GM18499 (cell line): Measurements from ENCODE around the gene SELENOM.

ENCODE experiments used
- ATAC-seq: cut with Tn5 transposase; IDR thresholded peaks from one replicate; pipeline ENCODE4 v1.9.1; 2021; ENCODE audit warnings: moderate number of reproducible peaks; ENCODE audit not compliant: insufficient read depth, unreplicated experiment

Gene SELENOM

DNA sequence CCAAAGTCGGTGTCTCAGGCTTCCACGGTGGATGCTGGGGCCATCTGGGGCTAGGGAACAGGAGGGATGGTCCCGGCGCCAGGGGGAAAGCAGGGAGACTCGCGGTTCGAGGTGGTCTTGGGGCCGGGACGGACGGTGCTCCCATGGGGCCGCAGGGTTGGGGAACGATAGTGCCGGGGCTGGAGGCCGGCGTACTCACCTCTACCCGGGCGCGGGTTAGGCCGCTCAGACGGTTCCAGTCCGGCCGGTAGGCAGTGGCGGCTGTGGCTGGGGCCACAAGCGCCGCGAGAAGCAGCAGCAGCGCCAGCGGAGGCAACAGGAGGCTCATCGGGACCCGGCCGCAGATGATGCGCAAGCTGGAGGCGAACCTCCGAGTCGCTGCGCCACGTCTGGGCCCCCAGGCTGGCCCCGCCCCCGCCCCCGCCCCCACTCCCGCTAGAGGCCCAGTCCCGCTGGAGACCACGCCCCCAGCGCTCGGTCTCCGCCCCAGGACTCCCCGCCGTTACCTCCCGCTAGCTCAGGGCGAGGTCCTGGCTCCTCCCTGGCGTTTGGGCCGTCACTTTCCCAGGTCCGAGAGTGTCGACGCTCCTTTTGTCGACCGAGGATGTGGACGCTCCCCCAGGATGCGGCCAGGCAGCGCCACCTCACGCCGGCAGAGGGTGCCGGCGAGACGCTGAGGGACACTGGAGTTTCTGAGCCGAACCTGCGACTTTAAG lies at the start of gene SELENOM:
Gene SELENOM (minus strand): TSS at position 391 of the 716 bp plus-strand sequence. CDS start 63 bp downstream, at position 328.
- no peak for ATAC-seq

GRCh38 chr22:31155422-31155821 lies 48.1 kb upstream of the SELENOM start:
- no peak for ATAC-seq

GRCh38 chr22:31154975-31155374 lies 47.6 kb upstream of the SELENOM start:
- no peak for ATAC-seq

GRCh38 chr22:31153357-31153756 lies 46.0 kb upstream of the SELENOM start:
- ATAC-seq: no peak

- no peak for ATAC-seq
Observed at GRCh38 chr22:31151872-31152271, 44.5 kb upstream of the SELENOM start.

- no peak for ATAC-seq
Observed at GRCh38 chr22:31150615-31151014, 43.2 kb upstream of the SELENOM start.

DNA sequence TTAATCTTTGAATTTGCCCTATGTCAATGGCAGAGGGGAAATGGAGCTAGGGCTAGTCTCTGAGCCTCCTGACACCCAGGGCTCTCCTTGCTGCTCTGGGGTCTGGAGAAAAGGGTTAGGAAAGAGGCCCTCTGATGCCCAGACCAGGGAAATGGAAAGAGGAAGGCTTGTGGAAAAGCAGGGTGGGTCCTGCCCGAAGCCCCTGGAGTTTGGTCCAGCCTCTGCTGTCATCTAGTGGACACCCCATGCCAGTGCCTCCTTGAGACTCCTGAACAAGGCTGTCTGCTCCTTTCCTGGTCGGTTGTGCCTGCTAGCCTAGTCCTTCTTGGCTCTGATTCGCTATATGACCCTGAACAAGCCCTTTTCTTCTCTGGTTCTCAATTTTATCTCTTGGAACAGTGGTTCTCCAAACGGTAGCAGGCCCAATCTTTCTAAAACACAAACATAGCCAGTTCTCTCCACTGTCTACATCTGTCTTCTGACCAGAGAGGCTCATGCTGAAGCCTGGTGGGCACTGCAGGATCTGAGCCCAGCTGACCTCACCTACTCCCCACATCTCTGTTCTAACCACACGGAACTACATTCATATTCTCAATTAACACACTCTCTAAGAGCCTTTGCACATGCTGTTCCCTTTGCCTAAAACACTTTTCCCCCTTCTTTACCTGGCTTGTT lies 41.7 kb upstream of the SELENOM start:
- ATAC-seq: no peak

GRCh38 chr22:31148488-31148887 lies 41.1 kb upstream of the SELENOM start:
- ATAC-seq: no peak

- ATAC-seq: no peak
Observed at GRCh38 chr22:31144223-31144622, 36.9 kb upstream of the SELENOM start.

DNA sequence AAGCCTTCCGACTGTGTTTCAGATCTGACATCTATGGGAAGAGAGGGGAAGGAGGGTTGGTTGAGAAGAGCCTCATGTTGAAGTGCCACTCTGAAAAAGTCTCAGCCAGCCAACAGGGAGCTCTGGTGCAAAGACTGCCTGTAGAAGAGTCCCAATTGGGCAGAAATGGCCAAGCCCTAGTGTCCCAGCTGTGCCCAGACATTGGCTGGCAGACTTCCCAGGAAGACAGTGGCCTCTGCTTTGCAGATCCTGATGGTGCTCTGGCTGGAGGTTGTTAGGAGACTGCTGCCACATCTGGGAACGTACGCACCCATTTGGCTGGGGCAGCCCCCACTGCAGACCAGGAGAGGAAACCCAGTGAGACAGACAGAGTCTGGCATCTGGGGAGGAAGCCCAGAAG lies 36.2 kb upstream of the SELENOM start:
- ATAC-seq: no peak

DNA sequence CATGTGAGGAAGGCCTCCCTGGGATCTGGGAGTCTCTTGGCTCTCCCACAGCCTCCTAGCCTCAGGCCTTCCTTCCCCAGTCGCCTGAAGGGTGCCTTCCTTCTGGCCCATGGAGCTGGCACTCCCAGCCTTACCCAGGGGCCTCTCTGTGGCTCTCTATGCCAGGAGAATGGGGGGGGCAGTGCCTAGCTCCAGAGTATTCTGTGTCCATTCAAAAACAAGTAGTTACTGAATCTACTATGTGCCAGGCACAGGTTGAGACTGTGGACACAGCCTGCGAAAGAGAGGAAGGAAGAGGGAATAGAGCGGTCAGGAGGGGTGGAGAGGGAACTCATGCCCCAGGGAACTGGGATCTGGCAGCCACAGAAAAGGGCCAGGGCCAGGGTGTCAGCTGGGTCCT lies 35.7 kb upstream of the SELENOM start:
- no peak for ATAC-seq

DNA sequence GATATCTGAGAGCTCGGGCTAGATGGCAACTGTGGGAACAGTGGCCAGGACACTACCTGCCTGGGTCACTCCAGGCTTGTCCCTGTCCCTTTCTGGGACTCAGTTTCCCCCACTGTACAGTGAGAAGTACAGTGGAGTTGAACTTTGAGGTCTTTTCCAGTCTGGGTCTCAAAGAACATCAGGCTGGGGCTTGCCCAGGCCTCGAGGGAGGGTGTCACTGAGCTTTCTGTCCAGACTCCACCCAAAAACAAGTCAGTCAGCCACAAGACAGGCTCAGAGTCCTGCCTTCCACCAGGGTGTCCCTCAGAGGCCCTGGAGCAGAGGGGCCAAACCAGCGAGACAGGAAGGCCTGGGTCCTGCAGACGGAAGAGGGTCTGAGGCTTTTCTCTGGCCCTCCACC lies 34.9 kb upstream of the SELENOM start:
- ATAC-seq: no peak

GRCh38 chr22:31141551-31141950 lies 34.2 kb upstream of the SELENOM start:
- ATAC-seq: no peak

DNA sequence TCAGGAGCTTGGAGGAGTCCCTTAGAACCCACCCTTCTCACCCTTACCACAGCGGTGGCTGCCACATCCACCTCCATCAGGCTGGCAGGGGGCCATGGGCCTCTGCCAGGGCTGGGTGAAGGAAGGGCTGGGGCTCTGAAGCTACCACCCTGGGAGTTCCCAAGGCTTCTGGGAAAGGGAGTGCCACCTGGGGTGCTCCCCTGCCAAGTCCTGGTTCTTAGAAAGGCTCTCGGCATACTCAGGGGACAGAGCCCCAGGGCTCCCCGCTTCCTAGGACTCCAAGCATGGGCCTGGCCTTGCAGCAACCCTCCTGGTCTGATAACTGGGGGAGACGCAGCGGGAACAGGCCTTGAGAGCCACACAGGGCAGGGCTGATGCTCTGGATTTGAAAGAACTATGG lies 33.4 kb upstream of the SELENOM start:
- ATAC-seq: no peak

- no peak for ATAC-seq
Observed at GRCh38 chr22:31139866-31140716, 32.7 kb upstream of the SELENOM start, which contains the start of gene PLA2G3. Gene PLA2G3, minus strand, starts transcription at chr22:31140508. Its CDS starts 154 bp downstream, at chr22:31140354.

DNA sequence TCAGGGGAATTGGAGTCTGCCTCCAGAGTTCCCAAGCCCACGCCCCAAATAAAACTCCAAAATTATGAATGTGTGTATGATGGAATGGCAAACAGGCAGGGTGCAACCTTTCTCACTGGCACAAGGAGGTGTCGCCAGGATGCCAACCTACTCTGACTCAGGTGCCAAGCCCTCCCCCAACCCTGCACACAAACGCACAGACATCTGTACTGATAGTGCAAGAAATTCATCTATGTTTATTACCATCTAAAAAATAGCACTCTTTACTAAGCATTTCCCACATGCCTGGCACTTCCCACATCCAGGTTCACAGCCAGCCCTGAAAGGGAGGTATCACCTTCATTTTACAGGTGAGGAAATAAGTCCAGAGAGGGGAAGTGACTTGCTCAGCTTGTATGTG lies 31.7 kb upstream of the SELENOM start:
- no peak for ATAC-seq

DNA sequence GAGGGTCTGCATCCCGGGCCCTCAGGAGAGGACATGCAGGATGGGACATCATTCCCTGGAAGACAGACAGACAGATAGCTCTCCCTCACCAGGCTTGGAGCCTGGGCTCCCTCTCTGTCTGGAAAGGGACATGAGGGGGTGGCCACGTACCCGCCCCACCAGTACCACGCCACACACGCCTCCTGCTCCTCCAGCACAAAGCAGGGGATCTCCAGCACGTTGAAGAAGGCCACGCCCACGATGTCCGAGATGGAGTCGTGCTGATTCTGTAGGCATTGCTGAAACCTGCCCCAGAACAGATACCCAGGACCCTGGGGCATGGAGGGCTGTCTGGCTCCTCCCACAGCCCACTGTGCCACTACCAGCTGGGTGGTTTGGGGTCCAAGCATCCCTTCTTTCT lies 30.8 kb upstream of the SELENOM start:
- ATAC-seq: no peak

GRCh38 chr22:31137721-31138120 lies 30.4 kb upstream of the SELENOM start:
- ATAC-seq: no peak

- no peak for ATAC-seq
Observed at GRCh38 chr22:31136711-31137110, 29.3 kb upstream of the SELENOM start.

GRCh38 chr22:31136155-31136554 lies 28.8 kb upstream of the SELENOM start:
- no peak for ATAC-seq

GRCh38 chr22:31135706-31136105 lies 28.3 kb upstream of the SELENOM start:
- ATAC-seq: no peak
